ENCODE data around the gene TDRD7. TPM values are rescaled to one million over a fixed set of nuclear protein-coding genes. Genes with fewer than 3 reads are reported as not detected.
"Not testable (repeated sequence)": the region's sequence is repeated elsewhere in the genome, so short reads cannot be mapped to it uniquely, and the experiment has no call there.

Gene TDRD7
- total and polyA plus RNA-seq, 2 donors: 8.7 to 9.8 TPM

DNA sequence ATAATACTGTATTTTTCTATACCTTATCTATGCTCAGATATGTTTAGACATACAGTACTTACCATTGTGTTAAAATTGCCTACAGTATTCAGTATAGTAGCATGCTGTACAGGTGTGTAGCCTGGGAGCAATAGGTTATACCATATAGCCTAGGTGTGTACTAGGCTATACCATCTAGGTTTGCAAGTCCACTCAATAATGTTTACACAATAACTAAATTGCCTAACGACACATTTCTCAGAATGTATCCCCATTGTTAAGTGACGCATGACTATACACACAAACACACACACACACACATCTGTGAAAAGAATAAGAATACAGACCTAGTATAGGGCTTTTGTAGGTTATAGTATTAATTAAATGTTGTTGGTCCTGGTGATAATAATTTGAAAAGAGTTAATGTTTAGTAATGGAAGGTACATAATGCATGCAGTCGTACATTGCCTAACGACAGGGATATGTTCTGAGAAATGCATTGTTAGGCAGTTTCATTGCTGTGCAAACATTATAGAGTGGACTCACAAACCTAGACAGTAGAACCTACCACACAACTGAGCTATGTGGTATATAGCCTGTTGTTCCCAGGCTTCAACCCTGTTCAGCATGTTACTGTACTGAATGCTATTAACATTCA lies 13.6 kb downstream of the TDRD7 start:
- H3K27ac ChIP-seq (ENCODE audit: low read depth): no peak overlapping the region
- WGBS: 95% methylated on average over 4 of the region's 4 CpGs
- H3K4me3 ChIP-seq (ENCODE audit: low read depth, low read length): no peak overlapping the region
- H3K36me3 ChIP-seq (ENCODE audit: insufficient read depth): no peaks in the 10 kb centered on the region
- no peaks in the 10 kb centered on the region for H3K4me1 ChIP-seq (ENCODE audit: insufficient read depth)
- DNase-seq (ENCODE audit: extremely low spot score): no peak

DNA sequence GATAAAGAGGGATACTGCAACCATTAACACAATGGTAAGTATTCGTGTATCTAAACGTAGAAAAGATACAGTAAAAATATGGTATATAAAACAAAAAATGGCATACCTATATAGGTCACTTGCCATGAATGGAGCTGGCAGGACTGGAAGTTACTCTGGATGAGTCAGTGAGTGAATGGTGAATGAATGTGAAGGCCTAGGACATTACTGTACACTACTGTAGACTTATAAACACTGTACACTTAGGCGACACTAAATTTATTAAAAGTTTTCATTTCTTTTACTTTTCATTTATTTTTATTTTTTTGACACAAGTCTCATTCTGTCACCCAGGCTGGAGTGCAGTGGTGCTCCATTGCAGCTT lies 14.1 kb downstream of the TDRD7 start:
- 94% methylated on average over 3 of the region's 3 CpGs for WGBS
- Histone ChIP-seq H3K4me3 (ENCODE audit: low read depth, low read length) (no peak overlapping the region), H3K4me1 (ENCODE audit: insufficient read depth) (no peaks in the 10 kb centered on the region), H3K27ac (ENCODE audit: low read depth) (no peak overlapping the region), H3K36me3 (ENCODE audit: insufficient read depth) (no peaks in the 10 kb centered on the region)
- no peak for DNase-seq (ENCODE audit: extremely low spot score)

DNA sequence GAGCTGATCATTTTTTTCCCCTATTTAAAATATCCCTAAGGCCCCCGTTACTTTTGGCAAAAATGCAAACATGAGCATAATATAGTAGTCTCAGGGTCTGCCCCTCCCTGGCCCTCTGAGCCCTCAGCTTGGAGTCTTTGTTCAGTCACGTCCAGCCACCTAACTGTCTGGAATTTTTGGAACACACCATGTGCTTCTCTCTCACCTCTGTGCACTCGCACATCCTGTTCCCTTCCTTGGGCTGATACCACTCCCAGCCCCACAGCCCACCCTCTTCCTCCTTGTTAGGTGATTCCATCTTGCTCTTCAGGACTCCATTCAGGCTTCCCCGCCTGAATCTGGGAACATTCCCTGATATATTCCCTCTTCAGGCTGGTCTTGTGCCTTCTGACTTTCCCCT lies 16.0 kb downstream of the TDRD7 start:
- Histone ChIP-seq H3K36me3 (ENCODE audit: insufficient read depth) (no peaks in the 10 kb centered on the region), H3K4me1 (ENCODE audit: insufficient read depth) (no peaks in the 10 kb centered on the region), H3K27ac (ENCODE audit: low read depth) (no peak overlapping the region), H3K4me3 (ENCODE audit: low read depth, low read length) (no peak overlapping the region)
- WGBS: 82% methylated on average over 4 of the region's 4 CpGs
- no peak for DNase-seq (ENCODE audit: extremely low spot score)

DNA sequence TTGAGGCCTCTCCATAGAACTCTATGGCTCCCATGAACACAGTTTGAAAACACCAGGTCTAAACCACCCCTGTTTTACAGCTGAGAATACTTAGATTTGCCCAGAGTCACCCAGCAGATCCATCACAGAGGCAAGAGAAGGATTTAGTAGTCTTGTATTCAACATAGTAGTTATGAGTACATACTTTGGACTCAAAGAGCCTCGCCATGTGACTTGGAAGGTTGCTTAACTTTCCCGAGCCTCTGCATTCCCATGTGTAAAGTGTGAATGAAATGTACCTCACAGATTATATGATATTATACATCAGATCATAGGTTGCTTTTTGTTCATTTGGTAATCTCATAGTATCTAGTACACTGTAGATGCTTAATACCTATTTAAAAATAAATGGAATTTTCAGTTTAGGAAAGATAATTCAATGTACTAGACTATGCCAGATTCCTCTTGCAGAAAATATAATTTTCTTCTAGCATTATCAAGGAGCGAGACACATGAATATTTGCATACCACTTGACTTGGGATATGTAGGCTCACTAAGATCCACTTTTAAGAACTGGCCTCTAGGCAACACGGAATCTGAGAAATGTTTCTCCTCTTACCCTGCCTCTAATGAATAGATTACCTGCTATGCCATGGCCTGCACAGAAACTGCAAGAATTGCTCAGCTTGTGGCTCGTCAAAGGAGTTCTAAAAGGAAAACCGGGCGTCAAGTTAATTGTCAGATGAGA lies 18.6 kb downstream of the TDRD7 start:
- Histone ChIP-seq H3K4me3 (ENCODE audit: low read depth, low read length) (no peak overlapping the region), H3K27ac (ENCODE audit: low read depth) (no peak overlapping the region), H3K4me1 (ENCODE audit: insufficient read depth) (no peaks in the 10 kb centered on the region), H3K36me3 (ENCODE audit: insufficient read depth) (no peaks in the 10 kb centered on the region)
- WGBS: 91% methylated on average over 7 of the region's 7 CpGs
- DNase-seq (ENCODE audit: extremely low spot score): no peak

DNA sequence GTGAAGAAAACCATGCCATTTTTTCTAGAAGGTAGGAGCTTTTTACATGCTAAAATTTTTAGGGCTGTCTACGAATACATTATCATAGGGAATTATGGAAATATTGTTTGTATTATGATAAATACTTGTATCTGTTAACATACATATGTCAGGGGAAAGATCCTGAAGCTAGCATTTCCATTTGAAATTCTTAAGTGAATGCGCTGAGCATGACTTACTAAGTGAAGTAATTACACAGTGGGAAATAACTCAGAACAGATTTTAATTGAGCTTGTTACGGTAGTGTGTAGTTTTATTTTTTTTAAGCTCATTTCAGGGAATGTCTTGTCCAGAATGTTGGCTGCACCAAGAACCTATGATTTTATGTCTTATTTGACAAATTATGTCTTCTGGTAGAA lies 19.1 kb downstream of the TDRD7 start:
- no peak for DNase-seq (ENCODE audit: extremely low spot score)
- Histone ChIP-seq H3K4me3 (ENCODE audit: low read depth, low read length) (no peak overlapping the region), H3K36me3 (ENCODE audit: insufficient read depth) (no peaks in the 10 kb centered on the region), H3K27ac (ENCODE audit: low read depth) (no peak overlapping the region), H3K4me1 (ENCODE audit: insufficient read depth) (no peaks in the 10 kb centered on the region)
- WGBS: 91% methylated on average over 3 of the region's 3 CpGs

DNA sequence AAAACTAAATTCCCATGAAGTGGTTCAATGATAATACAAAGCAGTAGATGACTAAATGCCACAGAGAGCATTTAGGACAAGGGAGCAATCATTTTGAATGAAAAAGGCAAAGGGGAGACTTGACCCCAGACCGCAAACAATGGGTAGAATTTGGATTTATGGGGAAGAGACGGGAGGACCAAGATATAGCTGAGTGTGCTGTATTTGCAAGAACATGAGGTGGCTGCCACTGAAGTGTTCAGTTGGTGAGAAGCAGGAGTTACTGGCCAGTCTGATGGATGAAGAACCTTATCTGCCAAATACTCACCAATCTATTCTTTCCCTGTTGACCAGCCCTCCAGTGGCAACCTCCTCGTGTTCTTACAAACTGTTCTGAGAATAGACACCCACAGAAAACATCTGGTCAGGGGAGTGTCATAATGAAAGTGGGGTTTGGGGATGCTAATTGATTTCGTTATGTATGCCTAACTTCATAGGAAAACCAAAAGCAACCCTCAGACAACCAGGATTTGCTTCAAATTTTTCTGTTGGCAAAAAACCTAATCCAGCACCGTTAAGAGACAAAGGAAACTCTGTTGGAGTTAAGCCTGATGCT lies 19.8 kb downstream of the TDRD7 start:
- Histone ChIP-seq H3K36me3 (ENCODE audit: insufficient read depth) (no peaks in the 10 kb centered on the region), H3K27ac (ENCODE audit: low read depth) (no peak overlapping the region), H3K4me3 (ENCODE audit: low read depth, low read length) (no peak overlapping the region), H3K4me1 (ENCODE audit: insufficient read depth) (no peaks in the 10 kb centered on the region)
- no peak for DNase-seq (ENCODE audit: extremely low spot score)
- 82% methylated on average over 5 of the region's 5 CpGs for WGBS

DNA sequence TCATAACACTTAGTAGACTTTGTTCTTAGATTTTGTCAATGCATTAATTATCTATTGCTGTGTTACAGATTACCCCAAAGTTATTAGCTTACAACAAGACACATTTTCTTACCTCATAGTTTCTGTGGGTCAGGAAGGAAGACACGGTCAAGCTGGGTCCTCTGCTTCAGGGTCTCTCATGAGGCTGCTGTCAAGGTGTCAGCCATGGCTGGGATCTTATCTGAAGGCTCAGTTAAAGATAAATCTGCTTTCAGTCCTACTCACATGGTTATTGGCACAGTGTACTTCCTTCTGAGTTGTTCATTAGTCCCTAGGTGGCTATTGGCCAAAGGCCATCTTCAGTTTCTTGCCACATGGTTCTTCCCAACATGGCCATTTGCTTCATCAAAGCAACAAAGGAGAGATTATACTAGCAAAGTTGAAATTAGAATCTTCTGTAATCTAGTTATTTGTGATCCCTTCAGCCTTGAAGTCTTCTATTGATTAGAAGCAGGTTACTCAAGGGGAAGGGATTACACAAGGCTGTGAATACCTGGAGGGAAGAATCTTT lies 25.2 kb downstream of the TDRD7 start:
- WGBS: 72% methylated on average over 1 of the region's 1 CpG
- peaks cover 1% of the 10 kb centered on the region for H3K36me3 ChIP-seq (ENCODE audit: insufficient read depth)
- H3K4me1 ChIP-seq (ENCODE audit: insufficient read depth): no peaks in the 10 kb centered on the region
- H3K4me3 ChIP-seq (ENCODE audit: low read depth, low read length): no peak overlapping the region
- DNase-seq (ENCODE audit: extremely low spot score): no peak
- no peak overlapping the region for H3K27ac ChIP-seq (ENCODE audit: low read depth)

DNA sequence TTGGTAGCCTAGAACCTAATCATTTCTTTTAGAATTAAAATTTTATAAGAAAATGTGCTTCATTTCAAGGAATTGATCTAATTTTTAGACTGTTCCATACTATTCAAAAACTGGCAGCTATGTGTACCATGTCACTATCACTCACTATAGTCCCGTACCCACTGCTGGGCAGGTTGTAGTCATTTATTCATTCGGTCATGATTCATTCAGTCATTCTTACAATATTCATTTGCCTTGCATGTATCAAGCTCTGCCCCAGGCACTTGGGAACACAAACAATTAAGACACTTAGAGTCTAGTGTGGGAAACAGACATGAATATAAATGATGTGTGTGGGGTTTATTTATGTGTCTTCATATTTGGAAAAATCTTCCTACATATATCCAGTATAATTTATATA lies 26.4 kb downstream of the TDRD7 start:
- H3K36me3 ChIP-seq (ENCODE audit: insufficient read depth): peaks cover 1% of the 10 kb centered on the region
- H3K4me3 ChIP-seq (ENCODE audit: low read depth, low read length): no peak overlapping the region
- H3K27ac ChIP-seq (ENCODE audit: low read depth): no peak overlapping the region
- no peaks in the 10 kb centered on the region for H3K4me1 ChIP-seq (ENCODE audit: insufficient read depth)
- no peak for DNase-seq (ENCODE audit: extremely low spot score)
- WGBS: 97% methylated on average over 2 of the region's 2 CpGs

DNA sequence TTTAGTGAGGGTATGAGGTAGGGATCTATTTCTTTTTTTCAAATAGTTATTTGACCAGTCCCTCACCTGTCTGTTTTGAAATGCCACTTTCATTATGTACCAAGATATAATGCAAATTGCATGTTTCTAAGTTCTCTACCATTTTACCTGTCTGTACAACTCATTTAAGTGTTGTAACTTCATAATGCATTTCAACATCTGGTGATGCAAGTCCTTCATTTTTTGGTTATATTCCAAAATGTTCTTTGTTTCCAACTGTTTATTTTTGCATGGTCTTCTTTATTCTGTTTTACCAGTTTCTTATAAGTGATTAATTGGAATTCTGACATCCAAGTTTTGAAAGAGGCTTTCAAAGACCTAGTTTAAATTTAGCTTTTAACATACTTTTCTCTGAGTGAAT lies 26.8 kb downstream of the TDRD7 start:
- Histone ChIP-seq H3K4me3 (ENCODE audit: low read depth, low read length) (no peak overlapping the region), H3K36me3 (ENCODE audit: insufficient read depth) (peaks cover 1% of the 10 kb centered on the region), H3K27ac (ENCODE audit: low read depth) (no peak overlapping the region), H3K4me1 (ENCODE audit: insufficient read depth) (no peaks in the 10 kb centered on the region)
- DNase-seq (ENCODE audit: extremely low spot score): no peak

DNA sequence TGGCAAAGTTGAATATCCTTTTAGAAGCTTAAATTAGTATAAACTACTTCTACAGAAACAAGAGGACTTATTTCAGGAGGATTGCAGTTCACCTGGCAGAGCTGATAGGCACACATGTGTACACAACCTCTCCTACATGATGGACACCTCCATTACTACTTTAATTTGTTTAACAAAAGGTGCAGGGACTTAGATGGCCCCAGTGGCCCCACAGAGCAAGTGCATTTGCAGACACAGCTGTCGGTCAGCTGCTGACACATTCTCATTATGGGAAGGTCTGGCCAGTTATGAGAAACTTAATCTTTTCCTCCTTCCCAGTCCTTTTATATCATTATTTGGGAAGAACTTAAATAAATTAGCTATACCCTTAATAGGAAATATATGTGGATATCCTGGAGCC lies 28.3 kb downstream of the TDRD7 start:
- 95% methylated on average over 1 of the region's 1 CpG for WGBS
- H3K36me3 ChIP-seq (ENCODE audit: insufficient read depth): peaks cover 1% of the 10 kb centered on the region
- no peak overlapping the region for H3K4me3 ChIP-seq (ENCODE audit: low read depth, low read length)
- no peak for DNase-seq (ENCODE audit: extremely low spot score)
- H3K4me1 ChIP-seq (ENCODE audit: insufficient read depth): no peaks in the 10 kb centered on the region
- no peak overlapping the region for H3K27ac ChIP-seq (ENCODE audit: low read depth)

DNA sequence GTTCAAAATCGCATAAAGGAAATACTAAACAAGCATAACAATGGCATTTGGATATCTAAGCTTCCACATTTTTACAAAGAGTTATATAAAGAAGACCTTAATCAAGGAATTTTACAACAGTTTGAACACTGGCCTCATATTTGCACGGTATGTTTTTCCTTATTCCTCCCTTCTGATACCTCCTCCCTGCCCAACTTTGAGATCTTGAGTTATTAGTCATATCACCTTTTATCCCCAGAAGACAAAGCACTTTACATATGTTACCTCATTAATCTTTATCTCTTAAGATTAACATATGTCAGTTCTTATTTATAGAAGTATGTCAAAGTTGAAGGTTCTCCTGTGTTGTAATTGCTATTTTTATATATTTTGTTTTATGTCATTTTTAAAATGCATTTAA lies 29.8 kb downstream of the TDRD7 start:
- no peak for DNase-seq (ENCODE audit: extremely low spot score)
- 78% methylated on average over 2 of the region's 2 CpGs for WGBS
- Histone ChIP-seq H3K4me3 (ENCODE audit: low read depth, low read length) (no peak overlapping the region), H3K27ac (ENCODE audit: low read depth) (no peak overlapping the region), H3K4me1 (ENCODE audit: insufficient read depth) (no peaks in the 10 kb centered on the region), H3K36me3 (ENCODE audit: insufficient read depth) (peaks cover 1% of the 10 kb centered on the region)

DNA sequence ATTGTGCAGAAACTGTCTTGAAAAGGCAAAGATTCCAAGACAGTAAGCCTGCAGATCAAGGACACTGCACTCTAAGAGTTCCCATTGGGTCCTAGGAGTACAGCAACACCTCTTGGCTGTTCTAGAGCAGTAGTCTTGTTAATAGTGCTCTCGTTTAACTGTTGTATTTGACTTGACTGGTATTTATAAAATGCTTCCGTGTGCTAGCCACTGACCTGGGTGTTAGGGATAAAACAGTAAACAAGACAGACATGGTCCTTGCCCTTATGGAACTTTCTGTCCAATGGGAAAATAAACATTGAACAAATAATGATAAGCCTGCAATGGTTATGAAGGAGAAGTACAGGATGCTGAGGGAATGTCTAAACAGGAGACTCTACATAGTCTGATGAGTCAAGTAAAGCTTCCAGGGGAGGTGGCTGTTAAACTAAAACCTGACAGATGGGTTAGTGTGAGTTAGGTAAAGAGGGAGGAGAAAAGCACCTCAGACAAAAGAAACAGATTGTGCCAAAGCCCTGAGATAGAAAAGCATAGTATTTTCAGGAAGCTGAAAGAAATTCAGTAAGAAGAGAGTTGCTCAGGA lies 33.3 kb downstream of the TDRD7 start:
- no peaks in the 10 kb centered on the region for H3K36me3 ChIP-seq (ENCODE audit: insufficient read depth)
- no peaks in the 10 kb centered on the region for H3K4me1 ChIP-seq (ENCODE audit: insufficient read depth)
- WGBS: 49% methylated on average over 2 of the region's 2 CpGs
- no peak overlapping the region for H3K4me3 ChIP-seq (ENCODE audit: low read depth, low read length)
- DNase-seq (ENCODE audit: extremely low spot score): no peak
- no peak overlapping the region for H3K27ac ChIP-seq (ENCODE audit: low read depth)

DNA sequence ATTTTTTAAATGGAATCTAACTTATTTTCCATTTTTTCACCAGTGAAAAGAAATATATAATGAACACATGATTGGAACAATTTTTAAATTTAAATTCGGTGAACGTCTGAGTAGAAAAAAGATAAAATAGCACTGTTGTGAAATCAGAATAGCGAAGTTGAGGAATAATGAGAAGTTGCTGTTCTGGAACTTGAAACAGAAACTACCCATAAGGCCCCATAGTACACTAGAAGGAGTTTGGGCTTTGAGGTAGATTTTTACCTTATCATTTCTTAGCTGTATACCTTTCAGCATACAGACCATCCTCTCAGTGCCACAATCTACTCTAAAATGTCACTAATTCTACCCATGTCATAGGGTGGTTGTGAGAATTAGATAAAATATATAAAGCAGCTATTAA lies 35.1 kb downstream of the TDRD7 start:
- Histone ChIP-seq H3K27ac (ENCODE audit: low read depth) (no peak overlapping the region), H3K36me3 (ENCODE audit: insufficient read depth) (no peaks in the 10 kb centered on the region), H3K4me3 (ENCODE audit: low read depth, low read length) (no peak overlapping the region), H3K4me1 (ENCODE audit: insufficient read depth) (no peaks in the 10 kb centered on the region)
- 87% methylated on average over 3 of the region's 3 CpGs for WGBS
- DNase-seq (ENCODE audit: extremely low spot score): no peak

DNA sequence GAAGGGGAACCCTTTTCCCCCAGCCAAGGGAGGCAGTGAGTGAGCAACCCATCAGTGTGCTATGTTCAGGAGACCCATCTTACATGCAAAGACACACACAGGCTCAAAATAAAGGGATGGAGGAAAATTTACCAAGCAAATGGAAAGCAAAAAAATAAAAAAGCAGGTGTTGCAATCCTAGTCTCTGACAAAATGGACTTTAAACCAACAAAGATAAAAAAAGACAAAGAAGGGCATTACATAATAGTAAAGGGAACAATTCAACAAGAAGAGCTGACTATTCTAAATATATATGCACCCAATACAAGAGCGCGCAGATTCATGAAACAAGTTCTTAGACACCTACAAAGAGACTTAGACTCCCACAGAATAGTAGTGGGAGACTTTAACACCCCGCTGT lies 41.7 kb downstream of the TDRD7 start:
- H3K27ac ChIP-seq (ENCODE audit: low read depth); H3K4me3 ChIP-seq (ENCODE audit: low read depth, low read length); H3K36me3 ChIP-seq (ENCODE audit: insufficient read depth); H3K4me1 ChIP-seq (ENCODE audit: insufficient read depth); DNase-seq (ENCODE audit: extremely low spot score): not testable (repeated sequence)
- 98% methylated on average over 3 of the region's 3 CpGs for WGBS
